Kidney (tissue), 14 donors: ENCODE measurements around the gene IL21R. TPM values are rescaled to one million over a fixed set of nuclear protein-coding genes. Genes with fewer than 3 reads are reported as not detected.
A peak's percentile ranks its signal among the peaks of the same experiment; 100 is the strongest.
"Not testable (repeated sequence)": the region's sequence is repeated elsewhere in the genome, so short reads cannot be mapped to it uniquely, and the experiment has no call there.

Experiments
- DNase-seq, 5 donors: peaks; one replicate each; pipeline ENCODE4 v3.0.0-alpha.2; 2013 to 2020
- FAIRE-seq: peaks from 2 replicates; lab custom pipeline; 2012; peaks lifted over from hg19 to GRCh38; lab: Jason Lieb, UNC
- H3K27ac ChIP-seq, 2 donors: one replicate each; pipeline ENCODE4 v1.7.0; 2013; ENCODE audit warnings: low read depth in 2 of 2, low read length in 2 of 2, inconsistent platforms in 1 of 2
- H3K27me3 ChIP-seq: one replicate; pipeline ENCODE4 v1.7.1; 2013; ENCODE audit warnings: low read length, inconsistent platforms; ENCODE audit not compliant: control insufficient read depth, insufficient read depth
- H3K36me3 ChIP-seq, 3 donors: one replicate each; pipeline versions ENCODE4 v1.7.0 to v1.7.1; 2013; ENCODE audit warnings: low read length in 3 of 3, control low read depth in 1 of 3, inconsistent platforms in 1 of 3; ENCODE audit not compliant: insufficient read depth in 3 of 3, control insufficient read depth in 2 of 3
- H3K4me1 ChIP-seq, 3 donors: one replicate each; pipeline versions ENCODE4 v1.7.0 to v1.7.1; 2013; ENCODE audit warnings: low read length in 3 of 3, inconsistent platforms in 1 of 3, low read depth in 1 of 3; ENCODE audit not compliant: control insufficient read depth in 2 of 3, insufficient read depth in 2 of 3
- H3K4me3 ChIP-seq, 3 donors: one replicate each; pipeline versions ENCODE4 v1.7.0 to v1.8.1; 2013; ENCODE audit warnings: low read length in 3 of 3, control low read depth in 1 of 3, inconsistent platforms in 1 of 3
- H3K9ac ChIP-seq, 3 donors: one replicate each; pipeline versions ENCODE4 v1.7.0 to v1.7.1; 2013; ENCODE audit warnings: low read length in 3 of 3, control low read depth in 1 of 3, inconsistent platforms in 1 of 3
- H3K9me3 ChIP-seq, 3 donors: one replicate each; pipeline versions ENCODE4 v1.7.0 to v1.7.1; 2013; ENCODE audit warnings: low read length in 3 of 3, control low read depth in 1 of 3, inconsistent platforms in 1 of 3; ENCODE audit not compliant: control insufficient read depth in 2 of 3, insufficient read depth in 1 of 3
- CTCF ChIP-seq: IDR thresholded peaks from 3 replicates; pipeline ENCODE4 v1.5.1; 2012; ENCODE audit warnings: mild to moderate bottlenecking, moderate library complexity, borderline replicate concordance; ENCODE audit not compliant: insufficient read depth; ENCODE audit errors: extremely low read depth
- intact Hi-C: fragments of 100-400 bp; cut with DNase I; formaldehyde crosslinking; loops from one replicate; pipeline ENCODE4 v1.11.1; 2022
- polyA plus RNA-seq: library from polyadenylated mRNA; stranded (reverse); fragments of 350-450 nt; fragmentation: Illumina TruSeq; extraction: RNeasy Lipid Tissue Mini Kit (QIAGEN cat#74804); gene quantifications from one replicate; pipeline ENCODE4 v1.2.3, GENCODE V29; 2014; ENCODE audit warnings: low read depth, low replicate concordance; ENCODE audit not compliant: insufficient read depth
- total RNA-seq: library from RNA; stranded (reverse); fragmentation: NEBNext Ultra II Directional; extraction: Animal tissue kit (Norgen Biotek cat#: 25700); gene quantifications from one replicate; pipeline ENCODE4 v1.2.1, GENCODE V29; 2021
- donor health status: control.
- donor health status: control.
- donor health status: control.
- donor health status: control.
- donor health status: control.
- donor health status: DM: yes; HTN: yes; CAD: no.
- donor health status: Normal renal cell carcinoma (clear cell type).

The IL21R gene
- total and polyA plus RNA-seq, 2 donors from 2014 or later, result 0.65 to 3.0 TPM

- H3K9ac ChIP-seq, result no peak overlapping the region
- no peak for DNase-seq
Measured at GRCh38 chr16:27433636-27434035, 31.7 kb downstream of the IL21R start.

GRCh38 chr16:27434141-27435051 is 32.4 kb downstream of the IL21R start:
- Histone ChIP-seq H3K9me3 (no peaks in the 10 kb centered on the region), H3K36me3 (no peaks in the 10 kb centered on the region), H3K4me1 (no peaks in the 10 kb centered on the region), H3K4me3 (no peak overlapping the region), H3K9ac (no peak overlapping the region), H3K27ac (no peak overlapping the region), H3K27me3 (no peaks in the 10 kb centered on the region)
- intact Hi-C loops, result no loop called here
- TF ChIP-seq CTCF, result no peak
- DNase-seq (peak in 2 of 5 donors; percentile 8 to 46), FAIRE-seq (no peak)

More at GRCh38 chr16:27433636-27434035, 31.7 kb downstream of the IL21R start:
- Histone ChIP-seq H3K4me3 (no peak overlapping the region), H3K27ac (no peak overlapping the region), H3K27me3 (no peaks in the 10 kb centered on the region), H3K36me3 (no peaks in the 10 kb centered on the region), H3K9me3 (no peaks in the 10 kb centered on the region), H3K4me1 (no peaks in the 10 kb centered on the region)
- TF ChIP-seq CTCF, result no peak
- intact Hi-C loops, result no loop called here
- FAIRE-seq, result no peak

DNA sequence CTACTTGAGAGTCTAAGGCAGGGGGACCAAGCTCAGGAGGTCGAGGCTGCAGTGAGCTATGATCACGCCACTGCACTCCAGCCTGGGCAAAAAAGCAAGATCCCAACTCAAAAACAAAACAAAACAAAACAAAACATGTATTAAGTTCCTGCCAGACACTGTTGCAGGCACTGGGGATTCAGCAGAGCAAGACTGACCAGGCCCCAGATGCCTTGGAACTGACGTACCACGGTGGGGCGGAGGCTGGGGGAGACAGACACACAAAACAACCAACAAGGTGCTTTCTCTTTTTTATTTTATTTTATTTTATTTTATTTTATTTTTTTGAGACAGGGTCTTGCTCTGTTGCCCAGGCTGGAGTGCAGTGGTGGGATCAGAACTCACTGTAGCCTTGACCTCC is 33.2 kb downstream of the IL21R start:
- H3K27me3 ChIP-seq, FAIRE-seq, H3K36me3 ChIP-seq, H3K4me3 ChIP-seq, H3K9ac ChIP-seq, intact Hi-C loops, H3K27ac ChIP-seq, H3K9me3 ChIP-seq, H3K4me1 ChIP-seq: not testable (repeated sequence)
- peak in 1 of 5 donors; percentile 5 for DNase-seq

- no peaks in the 10 kb centered on the region for H3K4me1 ChIP-seq
- no peaks in the 10 kb centered on the region for H3K9me3 ChIP-seq
- H3K27ac ChIP-seq, result no peak overlapping the region
- H3K9ac ChIP-seq, result no peak overlapping the region
- no peak for DNase-seq
- no peak overlapping the region for H3K4me3 ChIP-seq
- intact Hi-C loops, result no loop called here
- no peak for FAIRE-seq
- no peaks in the 10 kb centered on the region for H3K36me3 ChIP-seq
- no peaks in the 10 kb centered on the region for H3K27me3 ChIP-seq
- no peak for TF ChIP-seq CTCF
Measured at GRCh38 chr16:27436065-27436464, 34.1 kb downstream of the IL21R start.
